ENCODE results near the gene KCTD1. TPM values are rescaled to one million over a fixed set of nuclear protein-coding genes. Genes with fewer than 3 reads are reported as not detected.

The KCTD1 gene
- total RNA-seq, 1 donor from 2014 or later, result 40.2 TPM

DNA sequence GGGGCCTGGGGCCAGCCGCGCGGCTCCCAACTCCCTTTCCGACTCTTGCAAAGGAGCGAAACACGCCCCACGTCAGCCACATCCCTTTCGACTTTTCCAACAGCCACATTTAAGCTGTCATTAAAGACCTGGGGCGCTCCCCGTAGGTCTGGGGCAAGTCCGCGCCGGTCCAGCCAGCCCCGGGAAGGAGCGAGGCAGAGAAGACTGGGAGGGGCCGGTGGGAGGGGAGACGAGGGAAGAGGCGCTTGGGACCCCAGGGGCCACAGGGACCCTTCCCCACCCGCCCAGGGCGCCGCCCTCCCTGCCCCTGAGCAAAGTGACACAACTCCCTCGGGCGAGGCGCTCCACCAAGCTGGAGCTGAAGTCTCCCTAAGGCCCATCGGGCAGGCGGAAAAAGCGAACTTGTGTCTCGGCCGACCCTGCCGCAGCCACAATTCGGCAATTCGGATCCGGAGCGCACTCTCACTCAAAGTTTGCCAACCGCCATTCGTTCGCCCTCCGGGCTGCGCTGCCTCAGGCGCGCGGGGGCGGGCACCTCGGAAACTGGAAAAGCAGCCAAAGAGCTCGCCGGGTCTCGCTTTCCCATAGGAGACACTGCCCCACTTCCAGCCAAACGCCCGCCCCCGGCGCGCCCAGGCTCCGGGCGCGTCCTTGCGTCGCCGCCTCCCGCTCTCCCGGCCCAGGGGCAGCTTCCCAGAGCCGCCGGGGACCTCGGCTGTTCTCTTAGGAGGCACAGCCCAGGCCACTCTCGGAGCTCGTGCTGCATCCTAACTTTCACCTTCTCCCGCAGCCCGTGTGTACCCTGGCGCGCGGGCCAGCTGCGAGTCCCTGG, 1.1 kb upstream of the KCTD1 start:
- peak overlapping the region; percentile 70 for H3K4me3 ChIP-seq (ENCODE audit: low read depth, low read length)
- TF ChIP-seq, protein P1, sequence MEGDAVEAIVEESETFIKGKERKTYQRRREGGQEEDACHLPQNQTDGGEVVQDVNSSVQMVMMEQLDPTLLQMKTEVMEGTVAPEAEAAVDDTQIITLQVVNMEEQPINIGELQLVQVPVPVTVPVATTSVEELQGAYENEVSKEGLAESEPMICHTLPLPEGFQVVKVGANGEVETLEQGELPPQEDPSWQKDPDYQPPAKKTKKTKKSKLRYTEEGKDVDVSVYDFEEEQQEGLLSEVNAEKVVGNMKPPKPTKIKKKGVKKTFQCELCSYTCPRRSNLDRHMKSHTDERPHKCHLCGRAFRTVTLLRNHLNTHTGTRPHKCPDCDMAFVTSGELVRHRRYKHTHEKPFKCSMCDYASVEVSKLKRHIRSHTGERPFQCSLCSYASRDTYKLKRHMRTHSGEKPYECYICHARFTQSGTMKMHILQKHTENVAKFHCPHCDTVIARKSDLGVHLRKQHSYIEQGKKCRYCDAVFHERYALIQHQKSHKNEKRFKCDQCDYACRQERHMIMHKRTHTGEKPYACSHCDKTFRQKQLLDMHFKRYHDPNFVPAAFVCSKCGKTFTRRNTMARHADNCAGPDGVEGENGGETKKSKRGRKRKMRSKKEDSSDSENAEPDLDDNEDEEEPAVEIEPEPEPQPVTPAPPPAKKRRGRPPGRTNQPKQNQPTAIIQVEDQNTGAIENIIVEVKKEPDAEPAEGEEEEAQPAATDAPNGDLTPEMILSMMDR (conservative IDR thresholded peaks at IDR 0.05; ENCODE audit: low read depth, low read length), result no peak
- no peak for DNase-seq (ENCODE audit: low read depth)

DNA sequence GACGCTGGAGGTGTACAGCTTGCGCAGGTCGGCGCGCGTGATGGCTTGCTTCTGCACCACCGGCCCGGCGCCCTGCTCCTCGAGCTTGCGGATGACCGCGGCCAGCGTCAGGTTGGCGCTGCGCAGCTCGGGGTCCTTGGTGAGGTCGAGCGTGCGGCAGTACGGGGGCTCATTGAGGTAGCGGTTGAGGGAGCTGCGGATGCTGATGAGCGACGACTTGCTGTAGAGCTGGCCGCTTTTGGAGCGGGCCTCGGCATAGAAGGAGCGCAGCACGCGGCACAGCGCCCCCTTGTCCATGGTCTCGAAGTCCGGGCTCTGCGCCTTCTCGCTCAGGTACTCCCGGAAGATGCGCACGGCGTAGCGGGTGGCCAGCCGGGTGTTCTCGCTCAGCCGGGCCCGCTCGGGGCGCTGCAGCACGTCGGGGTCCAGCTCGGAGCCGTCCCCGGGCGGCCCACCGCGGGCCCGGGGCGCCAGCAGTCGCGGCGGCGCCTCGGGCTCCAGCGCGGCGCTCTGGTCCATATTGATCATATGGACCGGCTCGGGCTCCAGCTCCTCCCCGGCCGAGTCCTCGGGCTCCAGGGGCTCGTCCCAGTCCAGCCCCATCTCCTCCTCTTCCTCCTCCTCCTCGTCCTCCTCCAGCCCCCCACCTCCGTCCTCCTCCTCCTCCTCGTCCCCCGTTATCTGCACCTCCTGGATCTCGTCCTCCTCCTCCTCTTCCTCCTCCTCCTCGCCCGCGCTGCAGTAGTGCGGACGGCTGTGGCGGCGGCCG, 523 bp downstream of the KCTD1 start:
- TF ChIP-seq, protein P1 (conservative IDR thresholded peaks at IDR 0.05; ENCODE audit: low read depth, low read length), result peak; percentile 54
- H3K4me3 ChIP-seq (ENCODE audit: low read depth, low read length), result peak overlapping the region; percentile 70
- no peak for DNase-seq (ENCODE audit: low read depth)

DNA sequence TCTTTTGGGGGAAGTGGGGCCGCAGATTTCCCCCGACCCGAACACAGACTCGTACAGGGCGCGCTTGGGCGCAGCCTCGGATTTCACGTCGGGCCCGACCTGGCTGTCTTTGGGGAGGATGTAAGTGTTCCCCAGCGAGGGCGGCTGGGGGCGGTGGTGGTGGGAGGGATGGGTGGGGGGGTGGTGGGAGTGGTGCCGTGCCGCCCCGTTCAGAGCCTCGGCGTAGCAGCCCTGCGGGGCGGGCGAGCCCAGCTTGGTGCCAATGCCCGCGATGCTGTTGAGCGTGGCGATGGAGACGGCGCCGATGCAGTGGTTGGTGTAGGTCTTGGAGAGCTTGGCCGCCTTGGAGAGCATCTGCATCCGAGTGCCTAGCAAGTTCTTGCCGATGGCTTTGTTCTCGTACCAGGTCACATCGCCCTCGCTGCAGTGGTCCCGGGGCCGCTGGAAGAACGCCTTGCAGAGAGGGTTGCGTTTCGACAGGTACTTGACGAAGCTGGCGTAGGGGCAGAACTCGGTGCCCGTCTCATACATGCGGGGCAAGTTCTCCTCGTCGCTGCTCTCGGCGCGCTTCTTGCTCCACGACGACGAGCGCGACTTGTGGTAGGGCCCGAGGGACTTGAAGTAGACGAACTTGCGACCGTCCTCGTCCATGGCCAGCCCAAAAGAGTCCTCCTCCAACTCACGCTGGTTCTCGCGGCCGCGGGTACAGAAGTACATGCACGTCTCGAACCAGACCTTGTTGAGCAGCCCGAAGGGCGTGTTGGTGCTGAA, 1.3 kb downstream of the KCTD1 start:
- DNase-seq (ENCODE audit: low read depth), result no peak
- TF ChIP-seq, protein P1 (conservative IDR thresholded peaks at IDR 0.05; ENCODE audit: low read depth, low read length), result no peak
- H3K4me3 ChIP-seq (ENCODE audit: low read depth, low read length), result peak overlapping the region; percentile 70

DNA sequence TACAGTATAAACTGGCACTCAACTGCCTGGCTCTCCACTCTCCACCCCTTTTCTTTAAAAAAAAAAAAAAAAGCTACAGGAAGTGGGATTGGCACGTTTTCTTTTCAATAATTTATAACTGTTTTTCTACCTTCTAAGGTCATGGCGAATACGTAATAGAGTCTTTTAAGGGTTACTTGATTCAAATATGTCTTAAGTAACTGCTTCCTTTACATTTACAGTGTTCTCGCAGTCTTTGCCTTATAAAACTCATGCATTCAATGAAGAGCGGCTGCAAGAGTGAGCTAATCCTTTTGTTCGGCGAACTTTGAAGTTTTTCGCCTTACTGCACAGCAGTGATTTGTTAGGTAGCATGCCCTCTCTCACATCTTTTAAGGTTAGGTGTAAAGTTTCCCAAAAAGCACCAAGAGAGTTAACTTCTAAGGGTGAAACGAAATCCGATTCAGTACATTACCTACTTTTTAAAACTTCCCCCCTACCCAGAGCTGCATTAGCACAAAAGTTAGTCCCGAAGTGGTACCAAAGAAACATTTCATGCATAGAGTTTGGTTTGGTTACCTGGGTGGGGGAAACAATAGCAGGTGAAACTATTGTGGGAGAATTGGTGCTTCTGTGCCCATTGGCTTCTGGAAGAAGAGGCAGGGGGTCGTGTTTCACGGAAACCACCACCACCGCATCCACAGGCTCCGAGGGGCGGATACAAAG, 2.0 kb downstream of the KCTD1 start:
- DNase-seq (ENCODE audit: low read depth), result no peak
- TF ChIP-seq, protein P1 (conservative IDR thresholded peaks at IDR 0.05; ENCODE audit: low read depth, low read length), result no peak
- H3K4me3 ChIP-seq (ENCODE audit: low read depth, low read length), result peak overlapping the region; percentile 70

DNA sequence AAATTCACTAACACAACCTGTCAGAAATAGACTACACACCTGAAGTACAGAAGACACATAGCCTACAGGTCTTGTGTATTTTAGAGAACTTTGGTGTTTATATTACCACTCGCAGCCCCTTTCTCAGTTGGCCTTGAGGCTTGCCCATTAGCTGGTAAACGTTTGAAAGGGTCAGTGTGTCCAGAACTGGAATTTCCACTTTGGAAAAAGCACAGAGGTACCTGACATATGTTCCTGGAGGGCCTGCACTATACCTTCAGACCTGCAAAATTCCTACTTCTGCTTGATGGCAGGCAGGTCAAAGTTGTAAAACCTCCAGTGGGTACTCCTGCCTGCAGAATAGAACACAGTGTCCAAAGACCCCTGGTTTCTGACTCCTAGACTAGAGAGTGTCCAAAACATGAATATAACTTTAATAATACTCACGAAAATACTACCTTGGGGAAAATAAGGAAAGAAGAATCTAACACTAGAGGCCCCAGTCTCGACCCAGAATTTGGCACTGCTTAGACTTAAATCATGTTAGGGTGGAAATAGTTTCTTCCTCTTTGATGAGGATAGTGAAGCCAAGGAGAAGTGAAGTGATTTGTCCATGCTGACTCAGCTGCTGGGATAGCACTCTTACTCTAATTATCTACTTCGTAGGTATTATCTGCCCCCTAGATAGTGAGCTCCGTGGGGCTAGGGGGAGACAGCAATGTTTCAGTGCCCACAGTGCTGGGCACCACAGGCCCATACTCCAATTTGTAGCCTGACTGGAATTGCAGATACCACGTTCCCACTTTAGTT, 2.8 kb downstream of the KCTD1 start:
- TF ChIP-seq, protein P1 (conservative IDR thresholded peaks at IDR 0.05; ENCODE audit: low read depth, low read length), result no peak
- H3K4me3 ChIP-seq (ENCODE audit: low read depth, low read length), result peak overlapping the region; percentile 70
- no peak for DNase-seq (ENCODE audit: low read depth)
